Activated B cell treated with CpG ODN at 0.5 μM for 24 hours (primary cell): ENCODE data around the gene ASAP2. TPM values are rescaled to one million over a fixed set of nuclear protein-coding genes. Genes with fewer than 3 reads are reported as not detected.

Experiments used
- ATAC-seq: fragments of 200-7000 bp; cut with Tn5 transposase; one replicate; pipeline ENCODE4 v1.10.0; 2021; ENCODE audit warnings: low read depth, mild to moderate bottlenecking, moderate library complexity
- CTCF ChIA-PET: fragments of 350-600 bp; sonication (Branson Sonifier 250); formaldehyde crosslinking; loops from one replicate; lab custom pipeline; 2021; ENCODE audit warnings: antibody characterized with exemption; lab: Charles Lee
- POLR2A ChIA-PET: fragments of 350-600 bp; sonication (Branson Sonifier 250); formaldehyde crosslinking; loops from one replicate; lab custom pipeline; 2021; ENCODE audit warnings: antibody characterized with exemption; lab: Charles Lee
- DNase-seq: peaks from one replicate; pipeline ENCODE4 v3.0.0; 2022
- H3K27ac Mint-ChIP-seq: one replicate; pipeline ENCODE4 v1.8.0; 2020; ENCODE audit warnings: mixed read lengths
- H3K27me3 Mint-ChIP-seq: one replicate; pipeline ENCODE4 v1.8.0; 2021; ENCODE audit warnings: mixed read lengths
- H3K36me3 Mint-ChIP-seq: one replicate; pipeline ENCODE4 v1.8.0; 2021; ENCODE audit warnings: low read depth, mixed read lengths
- H3K4me1 Mint-ChIP-seq: one replicate; pipeline ENCODE4 v1.8.0; 2021; ENCODE audit warnings: mixed read lengths
- H3K4me3 Mint-ChIP-seq: one replicate; pipeline ENCODE4 v1.8.0; 2020; ENCODE audit warnings: mild to moderate bottlenecking, mixed read lengths
- H3K9me3 Mint-ChIP-seq: one replicate; pipeline ENCODE4 v1.8.0; 2020; ENCODE audit warnings: mixed read lengths
- CTCF ChIP-seq: fragments of 200-600 bp; IDR thresholded peaks from one replicate; pipeline ENCODE4 v1.8.0; 2022; ENCODE audit warnings: antibody characterized with exemption, mild to moderate bottlenecking
- intact Hi-C: fragments of 100-400 bp; cut with micrococcal nuclease; formaldehyde crosslinking; loops from one replicate; pipeline ENCODE4 v1.15.1; 2024
- total RNA-seq: library from RNA; stranded (reverse); gene quantifications from 2 replicates; pipeline ENCODE4 v1.2.3, GENCODE V29; 2022

ASAP2 gene
- total RNA-seq, 1 donor from 2014 or later, result not detected

GRCh38 chr2:9163306-9164111, 43.1 kb upstream of the ASAP2 start:
- Mint-ChIP-seq H3K9me3 (no peaks in the 10 kb centered on the region), H3K27me3 (peaks cover 3% of the 10 kb centered on the region), H3K36me3 (no peaks in the 10 kb centered on the region), H3K4me3 (no peak overlapping the region), H3K27ac (no peak overlapping the region), H3K4me1 (no peaks in the 10 kb centered on the region)
- ATAC-seq, result no peak
- no peak for TF ChIP-seq CTCF
- intact Hi-C loops, result no loop called here
- no peak for DNase-seq
- CTCF ChIA-PET, result no interaction called here
- POLR2A ChIA-PET, result interaction anchor here (0.7 kb wide), 1 partner anchor 371 kb away, joined by 3 read pairs; no protein-coding TSS in a partner anchor

GRCh38 chr2:9164112-9164608, 42.5 kb upstream of the ASAP2 start:
- DNase-seq (no peak), ATAC-seq (no peak)
- CTCF ChIA-PET, result no interaction called here
- no peak overlapping the region for H3K27ac Mint-ChIP-seq
- no peaks in the 10 kb centered on the region for H3K9me3 Mint-ChIP-seq
- H3K4me3 Mint-ChIP-seq, result no peak overlapping the region
- no peaks in the 10 kb centered on the region for H3K36me3 Mint-ChIP-seq
- no peak for TF ChIP-seq CTCF
- peaks cover 8% of the 10 kb centered on the region for H3K27me3 Mint-ChIP-seq
- intact Hi-C loops, result no loop called here
- POLR2A ChIA-PET, result no interaction called here
- H3K4me1 Mint-ChIP-seq, result no peaks in the 10 kb centered on the region

- H3K4me1 Mint-ChIP-seq, result no peaks in the 10 kb centered on the region
- H3K9me3 Mint-ChIP-seq, result no peaks in the 10 kb centered on the region
- POLR2A ChIA-PET, result no interaction called here
- H3K36me3 Mint-ChIP-seq, result no peaks in the 10 kb centered on the region
- no peak for DNase-seq
- ATAC-seq, result no peak
- H3K4me3 Mint-ChIP-seq, result no peak overlapping the region
- intact Hi-C loops, result no loop called here
- H3K27me3 Mint-ChIP-seq, result peaks cover 8% of the 10 kb centered on the region
- CTCF ChIA-PET, result no interaction called here
- H3K27ac Mint-ChIP-seq, result no peak overlapping the region
- TF ChIP-seq CTCF, result no peak
Observed at GRCh38 chr2:9165625-9166024, 41.0 kb upstream of the ASAP2 start.

GRCh38 chr2:9166579-9167377, 39.8 kb upstream of the ASAP2 start:
- no peak for TF ChIP-seq CTCF
- ChIA-PET POLR2A (no interaction called here), CTCF (interaction anchor here (0.6 kb wide), 1 partner anchor 67 kb away, joined by 4 read pairs; no protein-coding TSS in a partner anchor)
- no peak for DNase-seq
- Mint-ChIP-seq H3K9me3 (no peaks in the 10 kb centered on the region), H3K4me3 (no peak overlapping the region), H3K36me3 (no peaks in the 10 kb centered on the region), H3K27me3 (peaks cover 13% of the 10 kb centered on the region), H3K27ac (no peak overlapping the region), H3K4me1 (no peaks in the 10 kb centered on the region)
- no peak for ATAC-seq
- intact Hi-C loops, result no loop called here
